Fibroblast of pulmonary artery (primary cell): ENCODE data around the gene DUSP14.

Experiments
- DNase-seq: peaks from one replicate; pipeline ENCODE4 v3.0.0-alpha.2; 2010; ENCODE audit warnings: low read depth
- H3K4me3 ChIP-seq: replicated peaks from 2 replicates; pipeline ENCODE4 v1.5.1; 2011; ENCODE audit warnings: low read depth, mild to moderate bottlenecking, control low read depth, low read length, moderate library complexity
- TF ChIP-seq, protein P1 (sequence below): IDR thresholded peaks from 2 replicates; pipeline ENCODE4 v1.5.1; 2011; ENCODE audit warnings: mild to moderate bottlenecking, control low read depth, low read length, inconsistent platforms; ENCODE audit errors: missing control alignments

The DUSP14 gene

DNA sequence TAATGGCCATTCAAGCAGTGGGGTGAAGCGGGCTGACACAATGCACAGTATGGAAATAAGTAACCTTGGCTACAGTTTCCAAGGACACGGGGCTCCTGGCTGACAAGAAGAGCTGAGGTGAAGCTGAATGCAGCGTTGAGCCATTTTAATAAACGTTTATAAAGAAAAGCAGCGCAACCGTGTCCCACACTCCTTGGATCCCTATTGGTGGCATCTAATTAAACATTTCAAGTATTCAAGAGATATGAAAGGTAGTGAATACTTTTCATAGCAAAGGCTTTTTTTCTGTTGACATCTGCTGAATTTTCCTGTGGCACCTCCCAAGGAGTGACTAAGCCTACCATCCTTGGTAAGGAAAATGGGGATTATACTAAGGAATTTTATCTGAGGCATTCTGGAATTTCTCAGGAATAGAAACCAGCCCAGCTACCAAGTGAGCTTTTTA lies 26.5 kb downstream of the DUSP14 start:
- peak; percentile 41 for DNase-seq
- no peak overlapping the region for H3K4me3 ChIP-seq
- TF ChIP-seq, protein P1, sequence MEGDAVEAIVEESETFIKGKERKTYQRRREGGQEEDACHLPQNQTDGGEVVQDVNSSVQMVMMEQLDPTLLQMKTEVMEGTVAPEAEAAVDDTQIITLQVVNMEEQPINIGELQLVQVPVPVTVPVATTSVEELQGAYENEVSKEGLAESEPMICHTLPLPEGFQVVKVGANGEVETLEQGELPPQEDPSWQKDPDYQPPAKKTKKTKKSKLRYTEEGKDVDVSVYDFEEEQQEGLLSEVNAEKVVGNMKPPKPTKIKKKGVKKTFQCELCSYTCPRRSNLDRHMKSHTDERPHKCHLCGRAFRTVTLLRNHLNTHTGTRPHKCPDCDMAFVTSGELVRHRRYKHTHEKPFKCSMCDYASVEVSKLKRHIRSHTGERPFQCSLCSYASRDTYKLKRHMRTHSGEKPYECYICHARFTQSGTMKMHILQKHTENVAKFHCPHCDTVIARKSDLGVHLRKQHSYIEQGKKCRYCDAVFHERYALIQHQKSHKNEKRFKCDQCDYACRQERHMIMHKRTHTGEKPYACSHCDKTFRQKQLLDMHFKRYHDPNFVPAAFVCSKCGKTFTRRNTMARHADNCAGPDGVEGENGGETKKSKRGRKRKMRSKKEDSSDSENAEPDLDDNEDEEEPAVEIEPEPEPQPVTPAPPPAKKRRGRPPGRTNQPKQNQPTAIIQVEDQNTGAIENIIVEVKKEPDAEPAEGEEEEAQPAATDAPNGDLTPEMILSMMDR: no peak

DNA sequence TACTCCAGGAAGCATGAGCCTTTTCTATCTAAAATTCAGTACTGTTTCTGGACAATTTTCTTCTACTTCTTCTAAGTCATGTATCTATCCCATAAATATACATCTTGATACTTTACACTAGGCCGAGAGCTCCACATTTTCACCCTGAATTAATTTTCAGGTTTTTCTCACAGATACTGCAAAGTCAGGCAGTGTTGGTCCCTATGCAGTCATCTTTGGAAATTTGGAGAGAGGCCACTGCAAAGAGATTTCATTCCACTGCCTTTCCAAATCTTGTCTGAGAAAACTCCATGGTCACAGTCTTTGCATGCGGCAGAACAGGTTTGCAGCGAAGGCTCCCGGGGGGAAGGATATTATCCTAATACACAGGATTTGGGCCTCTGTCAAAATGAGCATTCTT lies 28.2 kb downstream of the DUSP14 start:
- H3K4me3 ChIP-seq: no peak overlapping the region
- DNase-seq: no peak
- TF ChIP-seq, protein P1: no peak

DNA sequence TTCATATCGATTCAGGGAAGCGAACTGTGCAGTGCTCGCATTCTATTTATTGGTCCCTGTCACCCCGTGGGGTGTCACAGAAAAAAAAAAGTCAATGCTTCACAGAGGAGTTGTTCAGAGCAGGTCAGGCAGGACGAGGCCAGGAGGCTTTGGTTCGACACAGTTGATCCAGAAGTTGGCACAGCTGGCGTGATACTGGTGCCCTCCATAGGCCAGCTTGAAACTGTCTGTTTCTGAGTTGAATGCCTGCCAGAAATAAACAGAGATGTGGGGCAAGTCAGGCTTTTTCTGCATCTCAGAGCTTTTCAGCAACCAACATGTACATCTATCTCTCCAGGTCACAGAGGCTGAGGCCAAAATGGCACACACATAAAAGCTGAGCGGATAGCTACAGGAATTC lies 29.1 kb downstream of the DUSP14 start:
- H3K4me3 ChIP-seq: no peak overlapping the region
- TF ChIP-seq, protein P1: no peak
- no peak for DNase-seq

DNA sequence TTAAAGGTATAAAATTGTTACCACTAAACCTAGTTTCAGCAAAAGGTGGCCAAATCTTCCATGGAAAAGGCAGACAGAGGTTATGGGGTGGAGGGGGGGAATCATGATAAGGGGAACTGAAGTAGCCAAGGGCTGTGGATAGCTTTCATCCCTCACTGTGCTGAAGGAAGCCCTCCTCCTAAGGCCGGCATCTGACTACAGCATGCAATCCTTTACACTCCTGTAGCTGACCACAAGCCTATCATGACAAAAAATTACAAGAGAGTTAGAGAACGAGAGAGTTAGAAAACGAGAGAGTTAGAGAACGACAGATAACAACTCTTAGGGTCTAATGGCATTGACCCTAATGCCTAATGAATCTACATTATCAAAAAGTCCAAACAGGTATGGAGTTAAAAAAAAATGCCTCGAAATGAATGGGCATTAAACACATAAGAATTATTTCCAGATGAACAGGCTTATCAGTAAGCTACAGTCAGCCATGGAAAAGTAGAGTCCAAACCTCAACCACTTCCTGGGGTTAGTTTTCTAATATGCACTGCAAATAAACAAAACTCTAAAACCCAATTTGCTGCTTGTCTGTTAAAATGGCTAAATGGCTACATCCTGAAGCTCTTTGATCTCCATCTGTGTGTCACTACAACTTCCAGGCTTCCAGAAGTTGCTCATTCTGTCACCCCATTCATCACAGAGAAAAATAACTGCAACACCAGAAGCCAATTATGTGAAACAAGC lies 29.7 kb downstream of the DUSP14 start:
- TF ChIP-seq, protein P1: no peak
- H3K4me3 ChIP-seq: no peak overlapping the region
- no peak for DNase-seq

DNA sequence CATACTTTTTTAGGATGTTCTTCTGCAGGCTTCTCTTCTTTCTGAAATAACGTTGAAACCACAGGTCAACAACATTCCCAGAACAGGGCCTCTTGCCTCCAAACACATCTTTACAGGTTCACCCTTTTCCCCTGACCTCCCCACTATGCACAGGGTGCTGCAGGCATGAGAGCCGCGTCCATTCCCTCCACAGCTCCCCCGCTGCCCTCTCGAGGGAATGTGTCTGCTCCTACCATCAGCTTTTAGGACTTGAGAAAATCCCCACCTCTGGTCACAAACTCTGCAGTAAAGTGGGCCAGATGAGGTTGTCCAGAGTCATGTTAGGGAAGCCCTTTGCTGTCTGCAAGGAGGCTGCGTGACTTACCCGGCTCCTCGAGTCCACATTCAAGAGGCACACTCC lies 30.5 kb downstream of the DUSP14 start:
- DNase-seq: no peak
- no peak overlapping the region for H3K4me3 ChIP-seq
- TF ChIP-seq, protein P1: no peak

DNA sequence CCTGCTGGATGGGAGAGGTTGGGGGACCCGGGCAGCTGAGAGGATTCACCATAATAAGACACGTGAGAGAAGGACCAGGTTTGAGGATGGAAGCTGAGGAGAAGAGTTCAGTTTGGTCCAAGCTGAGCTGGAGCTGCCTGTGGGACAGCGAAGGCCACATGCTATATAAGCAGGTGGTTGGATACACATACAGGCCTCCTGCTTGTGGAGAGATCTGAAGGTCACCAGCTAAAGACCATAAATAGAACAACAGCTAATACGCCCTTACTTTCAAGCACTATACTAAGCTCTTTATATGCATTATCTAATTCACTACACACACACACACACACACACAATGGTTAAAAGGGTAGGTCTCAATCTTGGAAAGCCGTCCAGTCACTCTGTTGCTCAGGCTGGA lies 32.1 kb downstream of the DUSP14 start:
- TF ChIP-seq, protein P1: no peak
- DNase-seq: no peak
- H3K4me3 ChIP-seq: no peak overlapping the region

DNA sequence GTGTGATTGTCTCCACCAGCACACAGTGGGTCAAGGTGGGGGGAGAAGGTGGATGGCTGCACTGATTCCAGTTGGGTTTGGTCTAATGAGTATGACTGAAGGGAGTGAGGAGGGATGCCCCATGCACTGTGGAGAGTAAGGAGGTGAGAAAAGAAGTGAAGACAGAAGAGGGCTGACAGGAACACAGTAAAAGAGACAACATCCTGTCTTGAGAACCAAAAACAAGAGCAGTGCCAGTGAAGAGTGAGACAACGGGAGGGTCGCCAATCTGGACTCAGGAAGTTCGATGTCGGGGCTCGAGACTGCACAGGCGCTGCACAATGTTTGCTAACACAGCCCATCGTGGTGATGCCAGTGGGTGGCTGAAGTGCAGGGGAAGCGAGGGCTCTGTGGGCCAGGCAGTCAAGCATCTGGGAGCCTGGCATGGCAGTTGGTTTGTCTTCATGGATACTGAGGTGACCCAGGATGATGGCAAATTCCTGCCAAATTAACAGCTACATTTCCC lies 34.1 kb downstream of the DUSP14 start:
- TF ChIP-seq, protein P1: no peak
- DNase-seq: no peak
- no peak overlapping the region for H3K4me3 ChIP-seq
